Calu3 (cell line): ENCODE data around the gene IGFBP1. TPM values are rescaled to one million over a fixed set of nuclear protein-coding genes. Genes with fewer than 3 reads are reported as not detected.

ENCODE experiments used
- BruUV-seq: library from RNA; stranded (reverse); fragments of 400-500 nt; replicated peaks from 2 replicates; lab custom pipeline; 2021; lab: Mats Ljungman, UMichigan
- CTCF ChIA-PET: fragments of 300-600 bp; sonication (Branson Sonifier 250); formaldehyde crosslinking; loops from one replicate; lab custom pipeline; 2022; ENCODE audit warnings: antibody characterized with exemption; lab: Charles Lee
- DNase-seq: peaks from one replicate; pipeline ENCODE4 v3.0.0; 2022
- H3K27ac Mint-ChIP-seq: one replicate; pipeline ENCODE4 v1.8.0; 2022; ENCODE audit warnings: mixed read lengths; ENCODE audit not compliant: unreplicated experiment
- H3K27me3 Mint-ChIP-seq: one replicate; pipeline ENCODE4 v1.8.0; 2022; ENCODE audit warnings: mixed read lengths; ENCODE audit not compliant: unreplicated experiment
- H3K36me3 Mint-ChIP-seq: one replicate; pipeline ENCODE4 v1.8.0; 2022; ENCODE audit warnings: mild to moderate bottlenecking, moderate library complexity, mixed read lengths; ENCODE audit not compliant: insufficient read depth, unreplicated experiment
- H3K4me1 Mint-ChIP-seq: one replicate; pipeline ENCODE4 v1.8.0; 2022; ENCODE audit warnings: mild to moderate bottlenecking, low read depth, mixed read lengths; ENCODE audit not compliant: unreplicated experiment
- H3K4me3 Mint-ChIP-seq: one replicate; pipeline ENCODE4 v1.8.0; 2022; ENCODE audit warnings: mild to moderate bottlenecking, low read depth, moderate library complexity, mixed read lengths; ENCODE audit not compliant: unreplicated experiment
- H3K9me3 Mint-ChIP-seq: one replicate; pipeline ENCODE4 v1.8.0; 2022; ENCODE audit warnings: low read depth, mixed read lengths; ENCODE audit not compliant: unreplicated experiment
- CTCF ChIP-seq: fragments of 200-600 bp; IDR thresholded peaks from one replicate; pipeline ENCODE4 v1.8.0; 2022; ENCODE audit warnings: antibody characterized with exemption; ENCODE audit not compliant: unreplicated experiment
- intact Hi-C: fragments of 100-400 bp; cut with micrococcal nuclease; formaldehyde crosslinking; loops from one replicate; pipeline ENCODE4 v1.10.0; 2022; ENCODE audit not compliant: unreplicated experiment
- total RNA-seq: library from RNA; stranded (reverse); gene quantifications from 2 replicates; pipeline ENCODE4 v1.2.3, GENCODE V29; 2022

IGFBP1 gene
- total RNA-seq, 1 experiment from 2014 or later: 6.1 TPM

GRCh38 chr7:45890902-45891461 is 2.7 kb downstream of the IGFBP1 start:
- H3K36me3 Mint-ChIP-seq: peaks cover 20% of the 10 kb centered on the region
- H3K27ac Mint-ChIP-seq: no peak overlapping the region
- H3K4me1 Mint-ChIP-seq: peaks cover 24% of the 10 kb centered on the region
- H3K27me3 Mint-ChIP-seq: no peaks in the 10 kb centered on the region
- no peak overlapping the region for H3K4me3 Mint-ChIP-seq
- peak; percentile 36 for DNase-seq
- intact Hi-C loops: loop anchor here (1.0 to 2.0 kb wide), 3 partner anchors 29 to 1290 kb away; no protein-coding TSS in a partner anchor
- CTCF ChIA-PET: interaction anchor here (0.6 to 1.7 kb wide), 7 partner anchors 17 to 1375 kb away, joined by 3 to 8 read pairs (median 4); partner anchors contain the start of gene IGFBP3
- no peaks in the 10 kb centered on the region for H3K9me3 Mint-ChIP-seq
- TF ChIP-seq CTCF: no peak
- BruUV-seq: TSS peak; percentile 12

- H3K27ac Mint-ChIP-seq: no peak overlapping the region
- DNase-seq: no peak
- H3K36me3 Mint-ChIP-seq: peaks cover 20% of the 10 kb centered on the region
- H3K4me3 Mint-ChIP-seq: no peak overlapping the region
- peaks cover 18% of the 10 kb centered on the region for H3K4me1 Mint-ChIP-seq
- intact Hi-C loops: loop anchor here (1.0 to 2.0 kb wide), 3 partner anchors 29 to 1289 kb away; no protein-coding TSS in a partner anchor
- CTCF ChIA-PET: interaction anchor here (0.6 to 1.7 kb wide), 8 partner anchors 16 to 1375 kb away, joined by 3 to 8 read pairs (median 4); partner anchors contain the start of gene IGFBP3
- H3K27me3 Mint-ChIP-seq: no peaks in the 10 kb centered on the region
- TF ChIP-seq CTCF: no peak
- no TSS peak for BruUV-seq
- H3K9me3 Mint-ChIP-seq: no peaks in the 10 kb centered on the region
These were observed 3.4 kb downstream of the IGFBP1 start for GRCh38 chr7:45891462-45892402.

GRCh38 chr7:45892407-45893035 is 4.2 kb downstream of the IGFBP1 start:
- DNase-seq: no peak
- no peaks in the 10 kb centered on the region for H3K9me3 Mint-ChIP-seq
- no peak overlapping the region for H3K4me3 Mint-ChIP-seq
- peaks cover 20% of the 10 kb centered on the region for H3K36me3 Mint-ChIP-seq
- H3K27me3 Mint-ChIP-seq: no peaks in the 10 kb centered on the region
- H3K27ac Mint-ChIP-seq: no peak overlapping the region
- peaks cover 10% of the 10 kb centered on the region for H3K4me1 Mint-ChIP-seq
- BruUV-seq: no TSS peak
- intact Hi-C loops: no loop called here
- CTCF ChIA-PET: interaction anchor here (1.2 to 1.3 kb wide), 2 partner anchors 10 to 23 kb away, joined by 3 read pairs; no protein-coding TSS in a partner anchor
- no peak for TF ChIP-seq CTCF

GRCh38 chr7:45893374-45893995 is 5.2 kb downstream of the IGFBP1 start:
- BruUV-seq: no TSS peak
- peaks cover 12% of the 10 kb centered on the region for H3K36me3 Mint-ChIP-seq
- intact Hi-C loops: no loop called here
- H3K27ac Mint-ChIP-seq: no peak overlapping the region
- no peak for DNase-seq
- H3K9me3 Mint-ChIP-seq: no peaks in the 10 kb centered on the region
- peaks cover 9% of the 10 kb centered on the region for H3K4me1 Mint-ChIP-seq
- no peak overlapping the region for H3K4me3 Mint-ChIP-seq
- CTCF ChIA-PET: interaction anchor here (1.3 to 1.5 kb wide), 2 partner anchors 9 to 22 kb away, joined by 3 to 4 read pairs; no protein-coding TSS in a partner anchor
- no peaks in the 10 kb centered on the region for H3K27me3 Mint-ChIP-seq
- no peak for TF ChIP-seq CTCF
